Activated T-helper 1 cell treated with anti-CD3 and anti-CD28 coated beads, Interleukin-2, amount 50 U/mL, for 16 hours (primary cell): ENCODE measurements around the gene BSPH1.
"Not testable (repeated sequence)": the region's sequence is repeated elsewhere in the genome, so short reads cannot be mapped to it uniquely, and the experiment has no call there.

ENCODE experiments used
- DNase-seq, 2 donors: peaks; one replicate each; pipeline ENCODE4 v3.0.0-alpha.2; 2020; ENCODE audit warnings: low read depth in 1 of 2, low spot score in 1 of 2

BSPH1 gene, protein sequence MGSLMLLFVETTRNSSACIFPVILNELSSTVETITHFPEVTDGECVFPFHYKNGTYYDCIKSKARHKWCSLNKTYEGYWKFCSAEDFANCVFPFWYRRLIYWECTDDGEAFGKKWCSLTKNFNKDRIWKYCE

DNA sequence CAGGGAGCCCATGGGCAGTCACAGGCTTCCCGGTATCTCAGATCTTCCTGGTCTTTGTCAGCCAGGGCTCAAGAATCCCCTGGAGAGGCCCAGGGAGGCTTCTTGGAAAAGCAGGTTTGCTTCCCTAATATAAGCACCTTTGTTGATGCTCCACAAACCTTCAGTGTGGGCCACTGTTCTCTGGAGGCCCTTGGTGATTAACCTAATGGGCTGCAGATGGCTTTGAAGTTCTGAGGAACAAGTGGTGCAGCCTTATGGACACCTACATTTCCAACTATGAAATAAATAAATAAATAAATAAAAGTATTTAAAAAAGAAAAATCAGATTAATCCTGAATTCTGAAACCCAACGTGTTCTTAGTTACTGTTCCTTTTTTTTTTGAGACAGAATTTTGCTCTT is at the start of gene BSPH1:
BSPH1 (minus strand) TSS at position 101 of the 400 bp plus-strand sequence; CDS start at position 12, 89 bp downstream.
- DNase-seq, result no peak

DNA sequence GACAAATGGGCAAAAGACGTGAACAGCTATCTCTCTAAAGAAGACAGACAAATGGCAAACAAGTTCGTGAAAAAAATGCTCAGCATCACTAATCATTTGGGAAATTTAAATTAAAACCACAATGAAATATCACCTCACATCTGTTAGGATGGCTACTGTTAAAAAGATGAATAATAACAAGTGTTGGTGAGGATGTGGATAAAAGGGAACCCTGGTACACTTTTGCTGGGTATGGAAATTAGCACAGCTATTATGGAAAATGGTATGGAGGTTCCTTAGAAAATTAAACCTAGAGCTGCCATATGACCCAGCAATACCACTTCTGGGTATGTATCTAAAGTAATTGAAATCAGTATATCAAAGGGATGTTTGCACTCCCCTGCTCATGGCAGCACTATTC is 44.8 kb upstream of the BSPH1 start:
- no peak for DNase-seq

DNA sequence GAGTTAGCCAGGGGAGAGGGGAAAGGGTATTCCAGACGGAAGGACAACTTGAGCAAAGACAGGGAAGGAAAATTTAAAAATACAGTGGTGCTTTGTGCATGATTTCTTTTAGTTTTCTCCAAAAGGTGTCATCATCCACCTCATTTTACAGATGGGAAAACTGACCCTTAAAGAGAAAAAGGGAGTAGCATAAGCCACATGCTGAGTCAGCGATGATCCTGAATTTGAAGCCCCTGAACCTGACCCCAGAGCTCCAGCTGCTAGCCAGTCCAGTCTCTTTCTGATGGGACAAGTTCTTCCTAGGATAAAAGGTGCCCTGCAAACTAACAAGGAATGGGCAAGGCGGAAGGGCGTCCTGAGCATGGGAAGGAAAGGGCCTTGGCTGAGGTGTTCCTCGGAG is 41.6 kb upstream of the BSPH1 start:
- DNase-seq, result no peak

DNA sequence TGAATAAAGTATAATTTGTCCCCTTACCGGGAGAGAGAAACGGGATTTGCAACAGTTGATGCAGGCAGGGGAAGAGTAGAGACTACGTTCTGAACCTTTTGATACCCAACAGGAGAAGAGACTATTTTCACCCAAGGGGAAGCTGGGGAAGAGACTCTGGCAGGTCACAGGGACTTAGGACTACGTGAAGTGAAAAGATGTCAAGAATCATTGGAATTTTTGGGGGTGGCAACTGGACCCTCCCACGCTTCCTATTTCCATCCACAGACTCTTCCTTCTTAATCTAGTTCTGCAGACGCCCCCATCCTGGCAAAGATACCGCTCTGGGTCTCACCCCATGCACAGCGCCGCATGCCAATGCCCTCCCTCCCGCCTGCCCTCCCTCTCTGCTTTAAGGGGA is 38.1 kb upstream of the BSPH1 start:
- no peak for DNase-seq

DNA sequence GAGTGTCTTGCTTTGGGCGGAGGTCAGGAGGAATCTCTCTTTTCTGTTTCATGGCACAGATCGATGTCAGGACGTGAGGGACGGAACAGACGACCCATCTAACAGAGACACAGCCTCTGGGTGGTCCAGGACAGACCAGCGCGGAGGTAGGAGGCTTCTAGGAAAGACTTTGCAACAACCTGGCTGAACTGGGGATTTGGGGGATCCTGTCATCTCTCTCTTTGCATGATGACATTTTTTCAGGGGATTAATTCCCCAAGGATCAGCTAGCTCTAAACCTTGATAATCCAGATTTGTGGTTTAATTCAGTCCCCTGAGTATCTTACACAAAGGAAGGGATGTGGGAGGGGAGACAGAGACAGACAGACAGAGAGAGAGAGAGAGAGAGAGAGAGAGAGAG is 37.5 kb upstream of the BSPH1 start:
- no peak for DNase-seq

DNA sequence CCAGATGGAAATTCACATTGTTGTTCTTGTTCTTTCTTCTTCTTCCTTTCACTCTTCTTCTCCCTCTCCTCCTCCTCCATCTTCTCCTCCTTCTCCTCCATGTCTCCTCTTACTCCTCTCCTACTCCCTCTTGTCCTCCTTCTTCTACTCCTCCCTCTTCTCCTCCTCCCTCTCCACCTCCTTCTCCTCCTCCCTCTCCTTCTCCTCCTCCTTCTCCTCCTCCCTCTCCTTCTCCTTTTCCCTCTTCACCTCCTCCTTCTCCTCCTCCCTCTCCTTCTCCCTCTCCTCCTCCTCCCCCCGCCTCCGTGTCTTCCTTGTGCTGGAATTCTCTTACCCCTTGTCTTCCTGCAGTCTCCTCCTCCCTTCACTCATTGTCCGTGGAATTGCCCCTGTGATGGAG is 33.5 kb upstream of the BSPH1 start:
- no peak for DNase-seq

DNA sequence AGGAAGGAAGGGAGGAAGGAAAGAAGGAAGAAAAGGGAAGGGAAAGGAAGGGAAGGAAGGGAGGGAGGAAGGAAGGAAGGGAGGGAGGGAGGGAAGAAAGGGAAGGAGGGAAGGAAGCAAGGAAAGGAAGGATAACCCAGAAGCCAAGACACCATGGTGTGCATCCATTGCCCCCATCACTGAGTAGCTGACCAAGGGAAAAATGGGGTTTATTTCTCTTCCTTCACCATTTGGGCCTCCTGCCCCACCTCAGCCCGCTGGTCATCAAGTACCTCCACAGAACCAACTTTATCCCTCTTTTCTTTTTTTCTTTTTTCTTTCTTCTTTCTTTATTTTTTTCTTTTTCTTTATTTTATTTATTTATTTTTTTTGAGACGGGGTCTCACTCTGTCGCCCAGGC is 31.5 kb upstream of the BSPH1 start:
- no peak for DNase-seq

DNA sequence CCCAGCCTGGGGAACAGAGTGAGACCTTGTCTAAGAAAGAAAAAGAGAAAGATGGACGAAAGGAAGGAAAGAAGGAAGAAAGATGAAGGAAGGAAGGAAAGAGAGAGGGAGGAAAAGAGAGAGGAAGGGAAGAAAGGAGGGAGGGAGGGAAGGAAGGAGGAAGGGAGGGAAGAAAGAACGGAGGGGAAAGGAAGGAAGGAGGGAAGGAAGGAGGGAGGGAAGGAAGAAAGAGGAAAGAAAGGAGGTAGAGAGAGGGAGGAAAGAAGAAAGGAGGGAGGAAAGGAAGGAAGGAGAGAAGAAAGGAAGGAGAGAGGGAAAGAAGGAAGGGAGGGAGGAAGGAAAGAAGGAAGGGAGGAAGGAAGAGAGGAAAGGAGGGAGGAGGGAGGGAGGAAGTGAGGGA is 31.0 kb upstream of the BSPH1 start:
- no peak for DNase-seq

DNA sequence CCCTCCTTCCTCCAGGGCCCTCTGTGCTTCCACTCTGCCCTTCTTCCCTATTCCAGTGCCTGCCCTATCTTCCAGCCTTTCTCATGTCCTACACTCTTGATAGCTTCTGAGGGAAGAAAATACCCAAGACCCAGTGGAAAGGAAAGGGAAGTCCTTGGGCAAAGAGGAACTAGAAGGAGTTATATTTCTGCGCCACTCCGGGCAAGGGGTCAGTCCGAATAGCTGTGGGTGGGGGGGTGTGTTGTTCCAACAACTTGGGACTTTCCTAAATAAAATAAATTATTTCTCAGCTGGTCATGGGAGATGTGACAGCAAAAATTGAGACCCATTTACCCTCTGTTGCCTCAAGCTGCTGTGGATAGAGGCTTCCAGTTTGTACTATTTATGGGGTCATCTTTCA is 28.7 kb upstream of the BSPH1 start:
- DNase-seq, result no peak

DNA sequence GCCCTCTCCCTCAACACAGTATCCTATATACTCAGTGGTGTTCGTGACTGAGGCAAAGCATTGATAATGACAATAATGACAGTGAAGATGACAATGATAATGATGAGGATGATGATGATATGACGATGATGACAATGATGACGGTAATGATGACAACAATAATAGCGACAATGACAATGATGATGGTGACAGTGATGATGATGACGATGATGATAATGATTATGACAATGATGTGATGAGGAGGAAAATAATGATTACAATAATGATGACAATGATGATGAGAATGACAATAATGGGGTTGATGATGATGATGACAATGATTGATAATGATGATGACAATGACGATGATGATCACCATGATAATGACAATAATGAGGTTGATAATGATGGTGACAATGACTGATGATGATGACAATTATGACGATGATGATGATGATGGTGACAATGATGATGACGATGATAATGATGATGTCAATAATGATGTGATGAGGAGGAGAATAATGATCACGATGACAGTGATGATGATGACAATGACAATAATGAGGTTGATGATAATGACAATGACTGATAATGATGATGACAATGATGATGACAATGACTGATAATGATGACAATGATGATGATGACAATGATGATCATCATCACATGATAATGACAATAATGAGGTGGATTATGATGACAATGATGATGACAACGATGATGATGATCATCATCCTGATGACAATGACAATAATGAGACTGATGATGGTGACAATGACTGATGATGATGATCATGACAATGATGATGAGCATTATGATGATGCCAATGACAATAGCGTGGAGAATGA is 19.2 kb upstream of the BSPH1 start:
- no peak for DNase-seq

DNA sequence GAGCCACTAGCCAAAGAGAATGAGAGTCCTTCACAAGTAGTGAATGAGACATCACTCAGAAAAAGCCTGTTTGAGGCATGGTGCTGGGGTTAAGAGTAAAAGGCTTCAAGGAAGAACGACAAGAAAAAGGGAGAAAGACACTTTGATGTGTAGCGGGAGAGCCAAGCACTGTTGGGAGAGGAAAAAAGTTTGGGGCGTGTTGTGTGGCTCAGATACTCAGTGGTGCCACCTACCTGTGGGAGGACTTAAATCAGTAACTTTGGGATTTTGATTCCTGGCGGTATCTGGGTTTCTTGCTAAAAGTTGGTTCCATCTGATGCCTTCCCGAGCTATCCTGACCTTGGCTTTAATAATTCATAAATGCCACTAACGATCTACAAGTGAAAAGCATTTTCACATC is 14.8 kb upstream of the BSPH1 start:
- DNase-seq, result no peak

DNA sequence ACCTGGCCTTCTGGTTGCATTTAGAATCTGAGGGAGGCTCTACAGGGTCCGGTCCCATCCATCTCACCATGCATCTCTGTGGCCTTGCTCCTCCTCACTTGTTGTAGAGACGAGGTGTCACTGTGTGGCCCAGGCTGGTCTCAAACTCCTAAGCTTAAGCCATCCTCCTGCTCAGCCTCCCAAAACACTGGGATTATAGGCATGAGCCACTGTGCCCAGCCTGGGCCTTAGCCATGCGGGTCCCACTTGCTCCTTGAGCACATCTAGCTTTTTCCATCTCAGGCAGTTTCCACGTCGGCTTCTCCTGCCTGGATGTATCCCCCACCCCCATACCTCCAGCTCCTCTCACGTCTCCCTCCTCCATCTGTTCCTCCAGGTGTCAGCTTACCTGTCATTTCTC is 12.3 kb upstream of the BSPH1 start:
- DNase-seq, result no peak

DNA sequence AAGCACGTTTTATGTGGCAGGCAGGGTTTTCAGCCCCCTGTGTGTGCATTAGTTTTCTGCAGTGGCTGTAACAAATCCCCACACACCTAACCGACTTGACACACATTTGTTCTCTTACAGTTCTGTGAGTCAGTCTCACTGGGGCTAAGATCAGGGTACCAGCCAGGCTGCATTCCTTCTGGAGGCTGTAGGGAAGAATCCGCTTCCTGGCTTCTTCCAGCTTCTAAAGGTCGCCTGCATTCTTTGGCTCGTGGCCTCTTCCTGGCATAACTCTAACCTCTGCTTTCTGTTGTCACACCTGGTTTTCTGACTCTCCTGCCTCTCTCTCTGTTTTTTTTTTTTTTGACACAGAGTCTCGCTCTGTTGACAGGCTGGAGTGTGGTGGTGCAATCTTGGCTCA is 8.9 kb upstream of the BSPH1 start:
- DNase-seq, result no peak

DNA sequence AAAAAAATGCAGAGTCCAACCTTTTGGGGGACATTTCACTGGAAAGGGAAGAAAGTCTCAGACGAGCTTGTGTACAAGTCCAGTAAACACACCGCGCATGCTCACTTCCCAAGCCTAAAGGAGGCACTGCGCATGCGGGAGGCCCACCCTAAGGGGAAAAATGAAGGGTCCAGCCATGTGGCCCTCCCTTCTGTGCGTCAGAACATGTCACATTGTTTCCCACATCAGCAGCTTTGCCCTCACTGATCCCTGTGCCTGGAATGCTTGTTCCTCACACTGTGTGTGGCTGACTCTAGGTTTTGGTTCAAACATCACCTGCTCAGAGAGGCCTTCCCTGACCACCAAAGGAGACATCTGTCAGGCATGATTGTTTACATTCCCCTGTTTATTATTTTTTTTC is 6.8 kb upstream of the BSPH1 start:
- DNase-seq, result no peak

DNA sequence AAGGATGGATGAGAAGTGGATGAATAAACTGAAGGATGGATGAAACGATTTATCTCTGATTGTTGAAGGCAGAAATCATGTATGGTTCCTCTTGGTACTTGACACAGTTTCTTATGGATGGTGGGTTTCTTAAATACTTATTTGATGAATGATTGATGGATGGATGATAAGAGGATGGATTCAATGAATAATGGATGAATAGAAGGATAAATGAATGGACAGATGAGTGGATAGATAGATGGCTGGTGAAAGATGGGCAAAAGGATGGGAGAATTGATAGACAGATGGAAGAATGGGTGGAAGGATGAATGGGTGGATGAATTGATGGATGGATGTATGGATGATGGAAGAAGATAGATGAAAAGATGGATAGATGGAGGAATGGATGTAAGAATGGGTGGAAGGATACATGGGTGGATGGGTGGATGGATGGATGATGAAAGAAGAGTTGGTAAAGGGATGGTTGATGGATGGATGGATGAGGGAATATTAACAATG is 4.3 kb upstream of the BSPH1 start:
- DNase-seq, result no peak

DNA sequence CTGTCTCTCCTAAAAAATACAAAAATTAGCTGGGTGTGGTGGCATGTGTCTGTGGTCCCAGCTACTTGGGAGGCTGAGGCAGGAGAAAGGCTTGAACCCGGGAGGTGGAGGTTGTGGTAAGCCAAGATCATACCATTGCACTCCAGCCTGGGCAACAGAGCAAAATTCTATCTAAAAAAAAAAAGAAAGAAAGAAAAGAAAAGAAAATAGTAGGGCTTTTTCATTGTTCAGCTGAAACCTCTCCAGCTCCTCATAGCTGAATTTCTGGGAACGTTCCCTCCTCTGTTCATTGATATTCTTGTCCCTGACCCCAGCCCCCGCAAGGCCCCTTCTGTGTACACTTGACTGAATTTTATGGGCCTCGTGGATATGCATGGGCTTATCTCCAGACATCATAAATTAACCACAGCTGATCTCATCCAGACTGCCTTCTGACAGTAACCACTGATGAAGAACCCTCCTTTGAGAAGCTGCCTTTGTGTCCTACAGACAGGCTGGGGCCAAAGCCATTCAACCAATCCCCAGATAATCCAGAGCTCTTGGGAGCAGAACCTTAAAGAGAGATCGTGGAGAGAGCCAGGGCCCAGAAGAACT is 2.3 kb upstream of the BSPH1 start, which contains the start of gene ELSPBP1:
ELSPBP1 (plus strand) TSS at position 424 of the 594 bp plus-strand sequence. CDS start 14,036 bp downstream, outside the sequence.
- DNase-seq, result no peak

DNA sequence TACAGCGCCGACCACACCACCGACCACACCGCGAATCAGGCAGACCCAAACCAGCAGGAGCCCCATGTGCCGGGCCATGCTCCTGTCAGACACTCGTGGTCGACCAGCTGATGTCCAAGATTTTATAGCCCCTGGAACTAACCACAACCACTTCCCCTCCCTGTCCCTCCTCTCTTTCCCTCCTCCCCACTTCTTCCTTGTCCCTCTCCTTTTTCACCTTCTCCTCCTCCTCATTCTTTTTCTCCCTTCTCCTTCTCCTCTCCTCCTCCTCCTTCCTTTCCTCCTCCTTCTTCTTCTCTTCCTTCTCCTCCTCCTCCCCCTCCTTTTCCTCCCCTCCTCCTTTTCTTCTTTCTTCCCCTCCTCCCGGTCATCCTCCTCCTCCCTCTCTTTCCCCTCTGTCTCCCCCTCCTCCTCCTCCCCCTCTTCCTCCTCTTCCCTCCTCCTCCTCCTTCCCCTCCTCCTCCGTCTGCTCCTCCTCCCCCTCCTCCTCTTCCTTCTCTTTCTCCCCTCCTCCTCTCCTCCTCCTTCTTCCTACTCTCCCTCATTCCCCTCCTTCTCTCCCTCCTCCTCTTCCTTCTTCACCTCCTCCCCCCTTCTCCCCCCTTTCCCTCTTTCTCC is 670 bp downstream of the BSPH1 start:
- DNase-seq, result no peak

DNA sequence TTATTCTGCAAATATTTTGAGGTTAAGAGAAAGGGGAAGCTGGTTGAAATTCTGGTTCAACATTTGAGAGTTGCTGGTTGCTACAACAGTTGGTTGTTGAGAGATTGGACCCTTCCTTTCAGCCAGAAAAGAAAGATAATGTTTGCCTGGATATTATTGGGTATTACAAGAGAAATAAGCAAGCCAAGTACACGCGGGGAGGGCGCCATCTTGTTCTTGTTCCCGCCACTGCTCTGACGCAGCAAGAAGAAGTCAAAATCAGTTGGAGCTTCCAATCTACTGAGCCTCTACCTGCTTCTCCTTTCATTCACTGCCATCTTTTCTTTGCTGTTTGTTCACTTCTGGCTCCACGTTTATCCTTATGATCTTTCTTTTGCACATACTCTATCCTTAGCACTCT is 18.4 kb downstream of the BSPH1 start:
- no peak for DNase-seq

DNA sequence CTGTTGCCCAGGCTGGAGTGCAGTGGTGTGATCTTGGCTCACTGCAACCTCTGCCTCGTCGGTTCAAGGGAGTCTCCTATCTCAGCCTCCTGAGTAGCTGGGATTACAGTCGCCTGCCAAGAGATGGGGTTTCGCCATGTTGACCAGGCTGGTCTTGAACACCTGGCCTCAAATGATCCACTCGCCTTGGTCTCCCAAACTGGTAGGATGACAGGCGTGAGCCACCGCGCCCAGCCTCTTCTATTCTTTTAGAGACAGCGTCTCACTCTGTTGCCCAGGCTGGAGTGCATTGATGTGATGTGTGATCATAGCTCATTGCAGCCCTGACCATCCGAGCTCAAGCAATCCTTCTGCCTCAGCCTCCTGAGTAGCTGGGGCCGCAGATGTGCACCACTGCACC is 36.0 kb downstream of the BSPH1 start:
- DNase-seq, result not testable (repeated sequence)

DNA sequence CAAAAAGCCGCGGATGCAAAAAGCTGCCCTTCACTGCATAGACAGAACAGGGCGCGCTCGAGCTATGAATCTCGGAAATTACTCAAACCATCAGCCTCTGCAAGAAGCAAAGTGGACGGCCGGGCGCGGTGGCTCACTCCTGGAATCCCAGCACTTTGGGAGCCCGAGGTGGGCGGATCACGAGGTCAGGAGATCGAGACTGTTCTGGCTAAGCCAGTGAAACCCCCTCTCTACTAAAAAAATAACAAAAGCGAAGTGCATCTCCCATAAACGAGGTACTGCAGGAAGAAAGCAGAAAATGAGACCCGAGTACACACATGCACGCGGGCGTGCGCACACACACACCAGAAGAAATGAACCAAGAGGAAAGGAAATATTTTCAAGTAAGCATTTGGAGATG is 39.8 kb downstream of the BSPH1 start:
- not testable (repeated sequence) for DNase-seq

DNA sequence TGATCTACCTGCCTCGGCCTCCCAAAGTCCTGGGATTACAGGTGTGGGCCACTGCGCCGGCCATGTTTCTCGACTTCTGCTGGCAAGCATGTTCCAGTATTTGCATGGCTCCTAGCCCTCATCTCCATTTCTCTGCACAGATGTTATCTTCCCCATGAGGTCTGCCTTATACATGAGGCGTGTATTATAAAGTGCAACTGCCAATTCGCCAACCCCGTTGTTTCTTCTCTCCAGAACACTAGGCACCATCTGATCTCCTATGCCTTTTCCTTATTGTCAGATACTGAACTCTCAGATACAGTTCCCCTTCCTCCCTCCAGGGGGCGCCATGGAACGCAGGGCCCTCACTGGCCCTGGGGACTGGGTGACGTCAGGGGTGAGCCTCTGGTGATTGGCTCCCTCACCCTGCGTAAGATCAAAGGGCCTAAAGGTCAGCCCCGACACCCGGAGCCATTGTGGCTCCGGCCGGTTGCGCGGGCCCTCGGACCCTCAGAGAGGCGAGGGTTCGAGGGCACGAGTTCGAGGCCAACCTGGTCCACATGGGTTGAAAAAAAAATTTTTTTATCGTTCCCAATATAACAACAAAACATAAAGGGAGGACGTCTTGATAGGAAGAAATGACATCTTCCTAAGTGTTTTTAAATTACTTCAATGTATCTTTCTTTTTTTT is 42.0 kb downstream of the BSPH1 start:
- DNase-seq, result not testable (repeated sequence)
